K562 (cell line): ENCODE results near the gene GPER1. TPM values are rescaled to one million over a fixed set of nuclear protein-coding genes. Genes with fewer than 3 reads are reported as not detected.
A peak's percentile ranks its signal among the peaks of the same experiment; 100 is the strongest.

Experiments used
- ATAC-seq: fragments of 200-7000 bp; cut with Tn5 transposase; 3 replicates; pipeline ENCODE4 v1.9.1; 2020; ENCODE audit warnings: moderate library complexity
- BruUV-seq: library from RNA; stranded (reverse); fragments of 400-500 nt; replicated peaks from 2 replicates; lab custom pipeline; 2021; lab: Mats Ljungman, UMichigan
- CTCF ChIA-PET: fragments of 300-600 bp; formaldehyde crosslinking; extraction: SDS; loops from one replicate; lab custom pipeline; 2021; ENCODE audit warnings: low intra/inter-chr PET ratio; lab: Yijun Ruan, JAX
- POLR2A ChIA-PET: fragments of 300-600, 350-650 bp; sonication (Branson Sonifier 250); formaldehyde crosslinking; extraction: SDS; loops from one replicate; lab custom pipeline; 2021; ENCODE audit warnings: antibody characterized with exemption, inconsistent platforms; lab: Yijun Ruan, JAX
- DNase-seq, 4 experiments: peaks; one replicate each; pipeline versions ENCODE4 v3.0.0 to v3.0.0-alpha.2; 2011 to 2018; ENCODE audit warnings: low spot score in 3 of 4, mixed read lengths in 3 of 4; ENCODE audit errors: extremely low read depth in 1 of 4
- FAIRE-seq: peaks from 2 replicates; lab custom pipeline; 2011; peaks lifted over from hg19 to GRCh38; lab: Jason Lieb, UNC
- H2AFZ ChIP-seq: 2 replicates; pipeline ENCODE4 v1.6.0; 2011; ENCODE audit warnings: low read depth, low read length, control low read depth, inconsistent platforms
- H3K27ac ChIP-seq: fragments of 200-600 bp; 3 replicates; pipeline ENCODE4 v1.8.0; 2011; ENCODE audit warnings: low read depth, mild to moderate bottlenecking, control low read depth, inconsistent platforms, low read length, moderate library complexity, mixed read lengths; ENCODE audit errors: extremely low read depth
- H3K27me3 ChIP-seq, 2 experiments: fragments of 300-600 bp in 1 of 2; 2 replicates in 1 of 2; 3 replicates in 1 of 2; pipeline versions ENCODE4 v1.6.0 to v1.8.0; 2011; ENCODE audit warnings: inconsistent platforms in 2 of 2, low read length in 2 of 2, mild to moderate bottlenecking in 1 of 2, mixed read lengths in 1 of 2, moderate library complexity in 1 of 2; ENCODE audit not compliant: control insufficient read depth in 2 of 2, insufficient read depth in 2 of 2
- H3K36me3 ChIP-seq: fragments of 300-600 bp; 3 replicates; pipeline ENCODE4 v1.8.0; 2011; ENCODE audit warnings: mild to moderate bottlenecking, low read length, inconsistent platforms; ENCODE audit not compliant: control insufficient read depth, insufficient read depth
- H3K4me1 ChIP-seq, 2 experiments: fragments of 200-600 bp in 1 of 2; replicated peaks in 1 of 2; 2 replicates in 1 of 2; 3 replicates in 1 of 2; pipeline versions ENCODE4 v1.5.1 to v1.8.0; 2011; ENCODE audit warnings: inconsistent platforms in 2 of 2, low read length in 2 of 2, mild to moderate bottlenecking in 1 of 2, mixed read lengths in 1 of 2, moderate library complexity in 1 of 2; ENCODE audit not compliant: control insufficient read depth in 2 of 2, insufficient read depth in 2 of 2
- H3K4me2 ChIP-seq: 2 replicates; pipeline ENCODE4 v1.6.1; 2011; ENCODE audit warnings: low read length, control low read depth, inconsistent platforms, mixed read lengths; ENCODE audit not compliant: insufficient read depth
- H3K4me3 ChIP-seq: fragments of 200-600 bp; sonication (generic), shearing (Covaris generic); 2 replicates; pipeline ENCODE4 v1.5.1; 2016; ENCODE audit warnings: control low read depth, inconsistent platforms
- H3K79me2 ChIP-seq: fragments of 200-600 bp; 3 replicates; pipeline ENCODE4 v1.8.0; 2011; ENCODE audit warnings: low read length, inconsistent platforms; ENCODE audit not compliant: control insufficient read depth, insufficient read depth
- H3K9ac ChIP-seq, 2 experiments: 2 replicates each; pipeline versions ENCODE4 v1.6.0 to v1.6.1; 2011; ENCODE audit warnings: low read depth in 2 of 2, low read length in 2 of 2, control low read depth in 1 of 2, inconsistent platforms in 1 of 2, mild to moderate bottlenecking in 1 of 2, mixed read lengths in 1 of 2; ENCODE audit not compliant: insufficient read depth in 1 of 2
- H3K9me1 ChIP-seq: one replicate; pipeline ENCODE4 v1.6.0; 2011; ENCODE audit warnings: inconsistent platforms, mild to moderate bottlenecking, low read length, moderate library complexity; ENCODE audit not compliant: control insufficient read depth, insufficient read depth
- H3K9me3 ChIP-seq: replicated peaks from 2 replicates; pipeline ENCODE4 v1.5.1; 2011; ENCODE audit warnings: low read depth, low read length, inconsistent platforms; ENCODE audit not compliant: control insufficient read depth, insufficient read depth
- H4K20me1 ChIP-seq: replicated peaks from 2 replicates; pipeline ENCODE4 v1.6.1; 2011; ENCODE audit warnings: low read length, inconsistent platforms, mixed read lengths; ENCODE audit not compliant: control insufficient read depth, insufficient read depth
- ATF6 ChIP-seq: sonication (generic); formaldehyde crosslinking; IDR thresholded peaks from 2 replicates; pipeline ENCODE4 v1.4.0; 2020; ENCODE audit warnings: mild to moderate bottlenecking, missing genetic modification reagents
- IFI16 ChIP-seq: fragments of 250-450 bp; sonication (Bioruptor Pico); IDR thresholded peaks from 2 replicates; pipeline ENCODE4 v2.1.2; 2022; ENCODE audit warnings: mild to moderate bottlenecking, inconsistent platforms
- L3MBTL2 ChIP-seq: fragments of 450-650 bp; IDR thresholded peaks from 2 replicates; pipeline ENCODE4 v1.6.1; 2016; ENCODE audit warnings: mild to moderate bottlenecking, moderate library complexity
- NCOA4 ChIP-seq: fragments of 450-650 bp; IDR thresholded peaks from 2 replicates; pipeline ENCODE4 v1.6.1; 2018; ENCODE audit warnings: mild to moderate bottlenecking; ENCODE audit not compliant: partially characterized antibody
- NRF1 ChIP-seq, 2 experiments: fragments of 450-650 bp; IDR thresholded peaks in 1 of 2; conservative IDR thresholded peaks in 1 of 2; 2 replicates each; pipeline ENCODE4 v1.6.1; 2014; ENCODE audit warnings: mild to moderate bottlenecking in 2 of 2
- ZBTB2 ChIP-seq: fragments of 450-650 bp; IDR thresholded peaks from 2 replicates; pipeline ENCODE4 v1.6.1; 2016; ENCODE audit warnings: antibody characterized with exemption
- ZFP30 ChIP-seq: fragments of 250-450 bp; sonication (Bioruptor Pico); IDR thresholded peaks from 2 replicates; pipeline ENCODE4 v1.8.0; 2022; ENCODE audit warnings: moderate library complexity, mild to moderate bottlenecking, inconsistent platforms, borderline replicate concordance
- ZNF12 ChIP-seq: sonication (generic); formaldehyde crosslinking; IDR thresholded peaks from 2 replicates; pipeline ENCODE4 v1.4.0; 2020; ENCODE audit warnings: mild to moderate bottlenecking, missing genetic modification reagents
- ZNF354B ChIP-seq: fragments of 250-450 bp; sonication (Bioruptor Pico); IDR thresholded peaks from 2 replicates; pipeline ENCODE4 v1.4.0; 2020
- WGBS: fragments of 100-300 bp; shearing (Covaris generic); methylation state at CpG from one replicate; pipeline ENCODE4 v1.1.6; 2016; ENCODE audit warnings: low coverage, mixed read lengths; ENCODE audit not compliant: insufficient coverage; ENCODE audit errors: missing lambda C conversion rate; 5-methylcytosine and 5-hydroxymethylcytosine counted together
- in situ Hi-C: fragments of 300-500 bp; cut with MboI; formaldehyde crosslinking; loops from 4 replicates; pipeline ENCODE4 v1.15.0; 2018; ENCODE audit warnings: inconsistent platforms, mixed read lengths
- intact Hi-C: fragments of 100-400 bp; cut with micrococcal nuclease; formaldehyde crosslinking; loops from 2 replicates; pipeline ENCODE4 v1.14.2; 2022
- polyA plus RNA-seq, 8 experiments: library from polyadenylated mRNA; depleted of rRNA in 4 of 8; stranded (reverse) in 5 of 8; unstranded in 3 of 8; fragments of >200 nt; fragmentation: Nextera tagmentation in 2 of 8; fragmentation: Illumina TruSeq in 1 of 8; extraction: Ambion mirVana in 2 of 8; extraction: Trizol in 1 of 8; gene quantifications; 2 replicates each; pipeline versions ENCODE4 v1.2.1 to v1.2.3, GENCODE V29; 2011 to 2014; ENCODE audit warnings: inconsistent platforms in 1 of 8, missing spikeins in 1 of 8
- total RNA-seq, 7 experiments: library from RNA; depleted of rRNA in 6 of 7; stranded (reverse); fragments of >200 nt in 6 of 7; fragmentation: Illumina TruSeq in 2 of 7; extraction: Trizol in 2 of 7; gene quantifications; 2 replicates each; pipeline versions ENCODE4 v1.2.1 to v1.2.3, GENCODE V29; 2011 to 2021; ENCODE audit warnings: low replicate concordance in 1 of 7
- TF ChIP-seq, protein P1 (sequence below): fragments of 450-650 bp; IDR thresholded peaks from 2 replicates; pipeline ENCODE4 v1.6.1; 2016; ENCODE audit warnings: low read depth

The GPER1 gene
- total and polyA plus RNA-seq, 9 of the 15 experiments (the other 6 are each of a cell fraction or from before 2014, with no cell fraction given), result 0.04 to 0.09 (median 0.08) TPM; not detected in 6

- FAIRE-seq (no peak), DNase-seq (no peak), ATAC-seq (no peak)
- intact Hi-C loops (no loop called here), in situ Hi-C loops (no loop called here)
- Histone ChIP-seq H3K9me1 (no peaks in the 10 kb centered on the region), H3K27me3 (no peaks in the 10 kb centered on the region), H3K4me2 (no peak overlapping the region), H4K20me1 (no peaks in the 10 kb centered on the region; the same call in 1 of the 2 replicates), H3K36me3 (no peaks in the 10 kb centered on the region; the same call in 2 of the 3 replicates), H2AFZ (no peak overlapping the region), H3K79me2 (peaks cover 3% of the 10 kb centered on the region; the same call in 1 of the 3 replicates), H3K4me3 (no peak overlapping the region), H3K9me3 (no peaks in the 10 kb centered on the region), H3K4me1 (peaks cover 0 to 37% of the 10 kb centered on the region in 2 experiments; a peak in 1 of 5 replicates), H3K9ac (peak overlapping the region in 1 of 2 experiments; percentile 65; a peak in 2 of 4 replicates), H3K27ac (no peak overlapping the region)
- 89% methylated on average over 17 of the region's 21 CpGs for WGBS
- BruUV-seq, result no TSS peak
- ChIA-PET POLR2A (interaction anchor here (0.5 to 1.0 kb wide), 2 partner anchors 9 to 484 kb away, joined by 3 read pairs; no protein-coding TSS in a partner anchor), CTCF (no interaction called here)
- TF ChIP-seq NCOA4, result no peak
- no peak for TF ChIP-seq L3MBTL2
- TF ChIP-seq IFI16, result no peak
- TF ChIP-seq ATF6 (CRISPR knock-in tag), result no peak
- TF ChIP-seq ZBTB2, result no peak
- TF ChIP-seq NRF1 (conservative IDR thresholded peaks at IDR 0.05 in 1 of 2, IDR thresholded peaks at IDR 0.05 in 1 of 2), result no peak
- TF ChIP-seq ZNF354B (CRISPR knock-in tag), result no peak
- TF ChIP-seq, protein P1, sequence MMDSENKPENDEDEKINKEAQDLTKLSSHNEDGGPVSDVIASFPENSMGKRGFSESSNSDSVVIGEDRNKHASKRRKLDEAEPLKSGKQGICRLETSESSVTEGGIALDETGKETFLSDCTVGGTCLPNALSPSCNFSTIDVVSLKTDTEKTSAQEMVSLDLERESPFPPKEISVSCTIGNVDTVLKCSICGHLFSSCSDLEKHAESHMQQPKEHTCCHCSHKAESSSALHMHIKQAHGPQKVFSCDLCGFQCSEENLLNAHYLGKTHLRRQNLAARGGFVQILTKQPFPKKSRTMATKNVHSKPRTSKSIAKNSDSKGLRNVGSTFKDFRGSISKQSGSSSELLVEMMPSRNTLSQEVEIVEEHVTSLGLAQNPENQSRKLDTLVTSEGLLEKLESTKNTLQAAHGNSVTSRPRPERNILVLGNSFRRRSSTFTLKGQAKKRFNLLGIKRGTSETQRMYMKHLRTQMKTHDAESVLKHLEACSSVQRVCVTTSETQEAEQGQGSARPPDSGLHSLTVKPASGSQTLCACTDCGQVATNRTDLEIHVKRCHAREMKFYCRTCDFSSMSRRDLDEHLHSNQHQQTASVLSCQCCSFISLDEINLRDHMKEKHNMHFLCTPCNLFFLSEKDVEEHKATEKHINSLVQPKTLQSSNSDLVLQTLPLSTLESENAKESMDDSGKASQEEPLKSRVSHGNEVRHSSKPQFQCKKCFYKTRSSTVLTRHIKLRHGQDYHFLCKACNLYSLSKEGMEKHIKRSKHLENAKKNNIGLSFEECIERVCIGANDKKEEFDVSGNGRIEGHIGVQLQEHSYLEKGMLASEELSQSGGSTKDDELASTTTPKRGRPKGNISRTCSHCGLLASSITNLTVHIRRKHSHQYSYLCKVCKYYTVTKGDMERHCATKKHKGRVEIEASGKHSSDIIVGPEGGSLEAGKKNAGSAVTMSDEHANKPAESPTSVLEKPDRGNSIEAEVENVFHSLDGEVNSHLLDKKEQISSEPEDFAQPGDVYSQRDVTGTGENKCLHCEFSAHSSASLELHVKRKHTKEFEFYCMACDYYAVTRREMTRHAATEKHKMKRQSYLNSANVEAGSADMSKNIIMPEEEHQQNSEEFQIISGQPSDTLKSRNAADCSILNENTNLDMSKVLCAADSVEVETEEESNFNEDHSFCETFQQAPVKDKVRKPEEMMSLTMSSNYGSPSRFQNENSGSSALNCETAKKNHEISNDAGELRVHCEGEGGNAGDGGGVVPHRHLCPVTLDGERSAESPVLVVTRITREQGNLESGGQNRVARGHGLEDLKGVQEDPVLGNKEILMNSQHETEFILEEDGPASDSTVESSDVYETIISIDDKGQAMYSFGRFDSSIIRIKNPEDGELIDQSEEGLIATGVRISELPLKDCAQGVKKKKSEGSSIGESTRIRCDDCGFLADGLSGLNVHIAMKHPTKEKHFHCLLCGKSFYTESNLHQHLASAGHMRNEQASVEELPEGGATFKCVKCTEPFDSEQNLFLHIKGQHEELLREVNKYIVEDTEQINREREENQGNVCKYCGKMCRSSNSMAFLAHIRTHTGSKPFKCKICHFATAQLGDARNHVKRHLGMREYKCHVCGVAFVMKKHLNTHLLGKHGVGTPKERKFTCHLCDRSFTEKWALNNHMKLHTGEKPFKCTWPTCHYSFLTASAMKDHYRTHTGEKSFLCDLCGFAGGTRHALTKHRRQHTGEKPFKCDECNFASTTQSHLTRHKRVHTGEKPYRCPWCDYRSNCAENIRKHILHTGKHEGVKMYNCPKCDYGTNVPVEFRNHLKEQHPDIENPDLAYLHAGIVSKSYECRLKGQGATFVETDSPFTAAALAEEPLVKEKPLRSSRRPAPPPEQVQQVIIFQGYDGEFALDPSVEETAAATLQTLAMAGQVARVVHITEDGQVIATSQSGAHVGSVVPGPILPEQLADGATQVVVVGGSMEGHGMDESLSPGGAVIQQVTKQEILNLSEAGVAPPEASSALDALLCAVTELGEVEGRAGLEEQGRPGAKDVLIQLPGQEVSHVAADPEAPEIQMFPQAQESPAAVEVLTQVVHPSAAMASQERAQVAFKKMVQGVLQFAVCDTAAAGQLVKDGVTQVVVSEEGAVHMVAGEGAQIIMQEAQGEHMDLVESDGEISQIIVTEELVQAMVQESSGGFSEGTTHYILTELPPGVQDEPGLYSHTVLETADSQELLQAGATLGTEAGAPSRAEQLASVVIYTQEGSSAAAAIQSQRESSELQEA, result no peak
- no peak for TF ChIP-seq ZFP30 (CRISPR knock-in tag)
- no peak for TF ChIP-seq ZNF12 (CRISPR knock-in tag)
Measured at GRCh38 chr7:1103789-1104515, 16.0 kb downstream of the GPER1 start.
